Hepatocyte (in vitro differentiated cells): ENCODE data around the gene SMIM7. TPM values are rescaled to one million over a fixed set of nuclear protein-coding genes. Genes with fewer than 3 reads are reported as not detected.

Experiments used
- DNase-seq: peaks from one replicate; pipeline ENCODE4 v3.0.0-alpha.2; 2016; ENCODE audit warnings: low spot score
- H2AFZ ChIP-seq: fragments of 200-600 bp; sonication (generic); 2 replicates; pipeline ENCODE4 v1.6.0; 2016; ENCODE audit warnings: antibody characterized with exemption, mild to moderate bottlenecking
- H3K27ac ChIP-seq: fragments of 200-600 bp; sonication (generic); 2 replicates; pipeline ENCODE4 v1.5.1; 2016; ENCODE audit warnings: mild to moderate bottlenecking
- H3K27me3 ChIP-seq: fragments of 200-600 bp; sonication (generic); 2 replicates; pipeline ENCODE4 v1.6.1; 2016
- H3K36me3 ChIP-seq: fragments of 200-600 bp; sonication (generic); replicated peaks from 2 replicates; pipeline ENCODE4 v1.5.1; 2016; ENCODE audit warnings: low read depth; ENCODE audit not compliant: insufficient read depth
- H3K4me1 ChIP-seq: fragments of 200-600 bp; sonication (generic); 2 replicates; pipeline ENCODE4 v1.5.1; 2016; ENCODE audit warnings: mild to moderate bottlenecking, moderate library complexity; ENCODE audit not compliant: insufficient read depth
- H3K4me2 ChIP-seq: fragments of 200-600 bp; sonication (generic); 2 replicates; pipeline ENCODE4 v1.6.0; 2016
- H3K4me3 ChIP-seq: fragments of 200-600 bp; sonication (generic); 2 replicates; pipeline ENCODE4 v1.5.1; 2016; ENCODE audit warnings: mild to moderate bottlenecking
- H3K79me2 ChIP-seq: fragments of 200-600 bp; sonication (generic); 2 replicates; pipeline ENCODE4 v1.6.0; 2017; ENCODE audit warnings: mild to moderate bottlenecking
- H3K9me2 ChIP-seq: fragments of 200-600 bp; sonication (generic); replicated peaks from 2 replicates; pipeline ENCODE4 v1.6.0; 2017; ENCODE audit warnings: mild to moderate bottlenecking; ENCODE audit not compliant: insufficient read depth
- H3K9me3 ChIP-seq: fragments of 200-600 bp; sonication (generic); 2 replicates; pipeline ENCODE4 v1.5.1; 2016; ENCODE audit warnings: low read depth, mild to moderate bottlenecking
- H4K20me1 ChIP-seq: fragments of 200-600 bp; sonication (generic); 2 replicates; pipeline ENCODE4 v1.6.0; 2016; ENCODE audit warnings: mild to moderate bottlenecking; ENCODE audit not compliant: insufficient read depth, poor library complexity, severe bottlenecking
- CTCF ChIP-seq: fragments of 200-600 bp; sonication (generic); IDR thresholded peaks from 2 replicates; pipeline ENCODE4 v1.5.1; 2016; ENCODE audit warnings: antibody characterized with exemption, mild to moderate bottlenecking; ENCODE audit not compliant: poor library complexity
- EZH2 ChIP-seq: fragments of 200-600 bp; sonication (generic); IDR thresholded peaks from 2 replicates; pipeline ENCODE4 v1.6.1; 2016; ENCODE audit warnings: antibody characterized with exemption, mild to moderate bottlenecking, borderline replicate concordance
- EZH2phosphoT487 ChIP-seq: fragments of 200-600 bp; sonication (generic); IDR thresholded peaks from one replicate; pipeline ENCODE4 v1.6.1; 2018; ENCODE audit warnings: antibody characterized with exemption, mild to moderate bottlenecking, low read depth, moderate library complexity; ENCODE audit not compliant: unreplicated experiment, severe bottlenecking
- WGBS: methylation state at CpG from one replicate; pipeline ENCODE4 v1.1.6; 2016; ENCODE audit warnings: low lambda C conversion rate; ENCODE audit errors: missing lambda C conversion rate; 5-methylcytosine and 5-hydroxymethylcytosine counted together
- polyA plus RNA-seq: library from polyadenylated mRNA; unstranded; fragments of >200 nt; fragmentation: Nextera tagmentation; extraction: Ambion mirVana; gene quantifications from 2 replicates; pipeline ENCODE4 v1.2.1, GENCODE V29; 2016
- total RNA-seq: library from RNA; depleted of rRNA; stranded (reverse); fragments of >200 nt; gene quantifications from 2 replicates; pipeline ENCODE4 v1.2.3, GENCODE V29; 2014

The SMIM7 gene
- total and polyA plus RNA-seq, 2 experiments from 2014 or later: 99.2 to 141 TPM

GRCh38 chr19:16621165-16621800, 38.7 kb downstream of the SMIM7 start:
- H4K20me1 ChIP-seq: peaks cover 100% of the 10 kb centered on the region
- H3K36me3 ChIP-seq: no peaks in the 10 kb centered on the region
- DNase-seq: no peak
- TF ChIP-seq CTCF: no peak
- TF ChIP-seq EZH2: no peak
- no peak for TF ChIP-seq EZH2phosphoT487
- no peak overlapping the region for H3K27ac ChIP-seq
- H3K4me2 ChIP-seq: no peak overlapping the region
- H3K4me1 ChIP-seq: peaks cover 2% of the 10 kb centered on the region
- H3K9me3 ChIP-seq: no peaks in the 10 kb centered on the region
- H3K79me2 ChIP-seq: peaks cover 100% of the 10 kb centered on the region
- 89% methylated on average over 7 of the region's 7 CpGs for WGBS
- H3K27me3 ChIP-seq: no peaks in the 10 kb centered on the region
- H2AFZ ChIP-seq: no peak overlapping the region
- H3K9me2 ChIP-seq: no peaks in the 10 kb centered on the region
- no peak overlapping the region for H3K4me3 ChIP-seq

GRCh38 chr19:16620584-16620983, 39.4 kb downstream of the SMIM7 start:
- H3K9me2 ChIP-seq: no peaks in the 10 kb centered on the region
- peaks cover 100% of the 10 kb centered on the region for H4K20me1 ChIP-seq
- H2AFZ ChIP-seq: no peak overlapping the region
- H3K27me3 ChIP-seq: no peaks in the 10 kb centered on the region
- H3K4me2 ChIP-seq: no peak overlapping the region
- WGBS: 80% methylated on average over 3 of the region's 3 CpGs
- no peaks in the 10 kb centered on the region for H3K9me3 ChIP-seq
- H3K4me3 ChIP-seq: no peak overlapping the region
- no peaks in the 10 kb centered on the region for H3K4me1 ChIP-seq
- no peaks in the 10 kb centered on the region for H3K36me3 ChIP-seq
- TF ChIP-seq EZH2: no peak
- peaks cover 100% of the 10 kb centered on the region for H3K79me2 ChIP-seq
- no peak overlapping the region for H3K27ac ChIP-seq
- no peak for DNase-seq

GRCh38 chr19:16620018-16620417, 39.9 kb downstream of the SMIM7 start:
- no peaks in the 10 kb centered on the region for H3K4me1 ChIP-seq
- no peaks in the 10 kb centered on the region for H3K9me2 ChIP-seq
- H3K4me2 ChIP-seq: no peak overlapping the region
- H2AFZ ChIP-seq: no peak overlapping the region
- no peak overlapping the region for H3K27ac ChIP-seq
- H3K4me3 ChIP-seq: no peak overlapping the region
- no peak for TF ChIP-seq EZH2
- no peak for TF ChIP-seq EZH2phosphoT487
- TF ChIP-seq CTCF: no peak
- peaks cover 100% of the 10 kb centered on the region for H4K20me1 ChIP-seq
- DNase-seq: no peak
- H3K27me3 ChIP-seq: no peaks in the 10 kb centered on the region
- WGBS: 96% methylated on average over 5 of the region's 5 CpGs
- H3K79me2 ChIP-seq: peaks cover 100% of the 10 kb centered on the region
- H3K9me3 ChIP-seq: no peaks in the 10 kb centered on the region
- H3K36me3 ChIP-seq: no peaks in the 10 kb centered on the region

- DNase-seq: no peak
- Histone ChIP-seq H3K4me1 (no peaks in the 10 kb centered on the region), H3K9me2 (no peaks in the 10 kb centered on the region), H4K20me1 (peaks cover 100% of the 10 kb centered on the region), H3K27me3 (no peaks in the 10 kb centered on the region), H3K36me3 (no peaks in the 10 kb centered on the region), H2AFZ (no peak overlapping the region), H3K4me2 (no peak overlapping the region), H3K27ac (no peak overlapping the region), H3K4me3 (no peak overlapping the region), H3K9me3 (no peaks in the 10 kb centered on the region), H3K79me2 (peaks cover 100% of the 10 kb centered on the region)
- TF ChIP-seq EZH2phosphoT487 (no peak), CTCF (no peak), EZH2 (no peak)
- WGBS: 84% methylated on average over 7 of the region's 7 CpGs
Measured at GRCh38 chr19:16619457-16619856, 40.5 kb downstream of the SMIM7 start.
